ENCODE measurements around the gene GLG1.
"Not testable (repeated sequence)": the region's sequence is repeated elsewhere in the genome, so short reads cannot be mapped to it uniquely, and the experiment has no call there.

Gene GLG1

GRCh38 chr16:74409185-74409981, 197.5 kb downstream of the GLG1 start:
- not testable (repeated sequence) for H4K20me1 ChIP-seq (ENCODE audit: control insufficient read depth, insufficient read depth, low read depth, low read length); H3K4me2 ChIP-seq (ENCODE audit: low read length); H3K9me2 ChIP-seq (replicated peaks; ENCODE audit: control insufficient read depth, low read length); H3K4me3 ChIP-seq (ENCODE audit: low read length); H3K79me2 ChIP-seq (ENCODE audit: control insufficient read depth, low read length); H3K9me3 ChIP-seq (ENCODE audit: control insufficient read depth, insufficient read depth, low read length); H3K27me3 ChIP-seq (ENCODE audit: control insufficient read depth, low read length); H3K36me3 ChIP-seq (ENCODE audit: control insufficient read depth, low read length); H3F3A ChIP-seq (ENCODE audit: control insufficient read depth, insufficient read depth); H3K27ac ChIP-seq (ENCODE audit: low read depth, low read length); H3K4me1 ChIP-seq (ENCODE audit: control insufficient read depth, low read length)

- H3K4me2 ChIP-seq (ENCODE audit: low read length); H3K36me3 ChIP-seq (ENCODE audit: control insufficient read depth, low read length); H3K4me3 ChIP-seq (ENCODE audit: low read length); H3K27me3 ChIP-seq (ENCODE audit: control insufficient read depth, low read length); H3K9me2 ChIP-seq (replicated peaks; ENCODE audit: control insufficient read depth, low read length); H3K27ac ChIP-seq (ENCODE audit: low read depth, low read length); H3F3A ChIP-seq (ENCODE audit: control insufficient read depth, insufficient read depth); H3K79me2 ChIP-seq (ENCODE audit: control insufficient read depth, low read length); H4K20me1 ChIP-seq (ENCODE audit: control insufficient read depth, insufficient read depth, low read depth, low read length); H3K9me3 ChIP-seq (ENCODE audit: control insufficient read depth, insufficient read depth, low read length); H3K4me1 ChIP-seq (ENCODE audit: control insufficient read depth, low read length): not testable (repeated sequence)
Observed at GRCh38 chr16:74407362-74407705, 199.6 kb downstream of the GLG1 start.

GRCh38 chr16:74406600-74407361, 200.1 kb downstream of the GLG1 start:
- not testable (repeated sequence) for H3K4me3 ChIP-seq (ENCODE audit: low read length); H4K20me1 ChIP-seq (ENCODE audit: control insufficient read depth, insufficient read depth, low read depth, low read length); H3K27me3 ChIP-seq (ENCODE audit: control insufficient read depth, low read length); H3K9me3 ChIP-seq (ENCODE audit: control insufficient read depth, insufficient read depth, low read length); H3F3A ChIP-seq (ENCODE audit: control insufficient read depth, insufficient read depth); H3K36me3 ChIP-seq (ENCODE audit: control insufficient read depth, low read length); H3K9me2 ChIP-seq (replicated peaks; ENCODE audit: control insufficient read depth, low read length); H3K4me1 ChIP-seq (ENCODE audit: control insufficient read depth, low read length); H3K27ac ChIP-seq (ENCODE audit: low read depth, low read length); H3K4me2 ChIP-seq (ENCODE audit: low read length); H3K79me2 ChIP-seq (ENCODE audit: control insufficient read depth, low read length)

- not testable (repeated sequence) for H3K4me1 ChIP-seq (ENCODE audit: control insufficient read depth, low read length); H3K9me3 ChIP-seq (ENCODE audit: control insufficient read depth, insufficient read depth, low read length); H3F3A ChIP-seq (ENCODE audit: control insufficient read depth, insufficient read depth); H3K36me3 ChIP-seq (ENCODE audit: control insufficient read depth, low read length); H3K27me3 ChIP-seq (ENCODE audit: control insufficient read depth, low read length); H4K20me1 ChIP-seq (ENCODE audit: control insufficient read depth, insufficient read depth, low read depth, low read length); H3K27ac ChIP-seq (ENCODE audit: low read depth, low read length); H3K4me2 ChIP-seq (ENCODE audit: low read length); H3K9me2 ChIP-seq (replicated peaks; ENCODE audit: control insufficient read depth, low read length); H3K4me3 ChIP-seq (ENCODE audit: low read length); H3K79me2 ChIP-seq (ENCODE audit: control insufficient read depth, low read length)
Observed at GRCh38 chr16:74404148-74404933, 202.6 kb downstream of the GLG1 start.

GRCh38 chr16:74400238-74400637, 206.7 kb downstream of the GLG1 start:
- H3K4me1 ChIP-seq (ENCODE audit: control insufficient read depth, low read length); H3K27me3 ChIP-seq (ENCODE audit: control insufficient read depth, low read length); H3F3A ChIP-seq (ENCODE audit: control insufficient read depth, insufficient read depth); H3K36me3 ChIP-seq (ENCODE audit: control insufficient read depth, low read length); H3K4me2 ChIP-seq (ENCODE audit: low read length); H4K20me1 ChIP-seq (ENCODE audit: control insufficient read depth, insufficient read depth, low read depth, low read length); H3K9me2 ChIP-seq (replicated peaks; ENCODE audit: control insufficient read depth, low read length); H3K27ac ChIP-seq (ENCODE audit: low read depth, low read length); H3K4me3 ChIP-seq (ENCODE audit: low read length); H3K9me3 ChIP-seq (ENCODE audit: control insufficient read depth, insufficient read depth, low read length); H3K79me2 ChIP-seq (ENCODE audit: control insufficient read depth, low read length): not testable (repeated sequence)

- H3K9me3 ChIP-seq (ENCODE audit: control insufficient read depth, insufficient read depth, low read length); H3K27ac ChIP-seq (ENCODE audit: low read depth, low read length); H3K9me2 ChIP-seq (replicated peaks; ENCODE audit: control insufficient read depth, low read length); H3K27me3 ChIP-seq (ENCODE audit: control insufficient read depth, low read length); H3K4me1 ChIP-seq (ENCODE audit: control insufficient read depth, low read length); H3K4me3 ChIP-seq (ENCODE audit: low read length); H3K36me3 ChIP-seq (ENCODE audit: control insufficient read depth, low read length); H3F3A ChIP-seq (ENCODE audit: control insufficient read depth, insufficient read depth); H3K79me2 ChIP-seq (ENCODE audit: control insufficient read depth, low read length); H4K20me1 ChIP-seq (ENCODE audit: control insufficient read depth, insufficient read depth, low read depth, low read length); H3K4me2 ChIP-seq (ENCODE audit: low read length): not testable (repeated sequence)
Observed at GRCh38 chr16:74398212-74398895, 208.6 kb downstream of the GLG1 start.

Data from DOHH2 (cell line).